Stimulated activated CD4-positive, alpha-beta T cell treated with anti-CD3 and anti-CD28 coated beads, Interleukin-1b, Interleukin-23, amount 100 ng/mL, for 4 hours (primary cell): ENCODE results near the gene WDR33.

Experiments
- DNase-seq, 2 donors: peaks; one replicate each; pipeline ENCODE4 v3.0.0-alpha.2; 2020; ENCODE audit warnings: low read depth in 2 of 2

The WDR33 gene

GRCh38 chr2:127672341-127673224 lies 138.4 kb downstream of the WDR33 start:
- no peak for DNase-seq

DNA sequence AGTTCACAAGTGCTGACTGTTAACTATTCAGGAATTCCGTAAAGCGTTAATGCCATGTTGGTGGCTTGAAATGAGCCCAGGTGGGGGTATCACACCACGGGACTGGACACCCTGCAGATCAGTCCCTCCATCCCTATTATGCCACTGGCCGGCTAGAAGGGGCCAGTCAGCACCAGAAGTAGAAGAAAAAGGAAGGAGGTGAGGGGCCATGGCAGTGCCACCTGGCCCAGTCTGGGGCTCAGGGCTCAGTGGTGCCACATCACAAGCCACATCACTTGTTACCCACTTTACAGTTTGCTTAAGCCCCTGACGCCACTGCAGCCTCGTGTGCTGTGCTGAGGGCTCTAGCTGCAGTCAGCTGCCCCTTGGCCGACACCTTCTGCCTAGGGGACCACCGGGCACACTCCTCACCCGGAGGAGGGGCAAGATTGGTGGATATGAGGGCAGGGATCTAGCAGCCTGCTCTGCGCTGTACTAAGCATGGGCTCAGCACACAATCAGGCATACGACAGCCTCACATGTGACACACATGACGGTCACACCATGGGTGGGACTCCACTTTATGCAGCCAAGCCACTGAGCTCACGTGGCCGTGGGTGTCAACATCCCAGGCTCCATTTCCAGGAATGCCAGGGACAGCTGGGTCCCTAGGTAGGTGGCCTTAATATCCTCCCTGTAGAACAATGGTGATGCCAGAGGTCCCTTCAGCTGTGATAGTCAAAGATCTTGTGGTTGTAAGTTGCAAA lies 139.2 kb downstream of the WDR33 start:
- no peak for DNase-seq

DNA sequence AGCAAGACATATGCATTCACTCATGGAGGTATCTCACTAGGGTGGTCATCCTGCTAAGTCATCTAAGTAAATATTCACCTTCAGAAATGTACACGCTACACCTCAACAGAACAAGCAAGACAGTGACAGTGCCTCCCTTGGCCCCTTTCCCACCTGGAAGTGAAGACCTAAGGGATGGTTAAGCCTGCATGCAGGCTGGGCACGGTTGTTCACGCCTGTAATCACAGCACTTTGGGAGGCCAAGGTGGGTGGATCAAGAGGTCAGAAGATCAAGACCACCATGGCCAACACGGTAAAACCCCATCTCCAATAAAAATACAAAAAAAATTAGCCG lies 140.0 kb downstream of the WDR33 start:
- DNase-seq, result no peak

DNA sequence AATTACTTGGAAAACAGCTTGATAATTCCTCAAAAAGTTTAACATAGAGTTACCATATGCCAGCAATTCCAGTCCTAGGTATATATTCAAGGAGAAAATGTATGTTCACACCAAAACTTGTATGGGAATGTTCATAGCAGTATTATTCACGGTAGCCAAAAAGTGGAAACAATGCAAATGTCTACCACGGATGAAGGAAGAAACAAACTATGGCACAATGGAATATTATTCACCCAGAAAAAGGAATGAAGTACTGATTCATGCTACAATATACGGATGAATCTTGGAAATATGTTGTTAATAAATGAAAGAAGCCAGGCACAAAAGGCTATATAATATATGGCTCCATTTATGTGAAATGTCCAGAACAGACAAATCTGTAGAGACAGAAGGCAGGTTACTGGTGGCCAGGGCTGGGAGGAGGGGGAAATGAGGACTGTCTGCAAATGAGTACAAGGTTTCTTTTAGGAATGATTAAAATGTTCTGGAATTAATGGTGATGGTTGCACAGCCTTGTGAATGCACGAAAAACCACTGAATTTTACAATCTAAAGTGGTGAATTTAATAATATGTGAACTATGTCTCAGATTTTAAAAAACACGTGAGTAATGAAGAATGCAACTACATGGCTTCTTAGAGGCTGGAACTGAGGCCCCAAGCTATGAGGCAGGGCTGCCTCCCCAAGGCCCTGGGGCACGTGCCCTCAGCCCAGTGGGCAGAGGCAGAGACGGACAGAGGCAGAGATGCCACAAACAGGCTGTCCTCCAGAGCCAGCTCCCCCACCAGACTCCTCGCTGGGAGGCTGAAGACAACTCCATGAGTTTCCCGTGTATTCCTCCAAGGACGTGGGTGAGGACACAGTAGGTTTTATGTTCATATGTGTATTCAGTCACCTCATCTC lies 140.7 kb downstream of the WDR33 start:
- DNase-seq, result no peak

GRCh38 chr2:127669056-127669455 lies 141.9 kb downstream of the WDR33 start:
- no peak for DNase-seq

- DNase-seq, result no peak
Measured at GRCh38 chr2:127665267-127665893, 145.6 kb downstream of the WDR33 start.

GRCh38 chr2:127664895-127665225 lies 146.1 kb downstream of the WDR33 start:
- DNase-seq, result no peak

DNA sequence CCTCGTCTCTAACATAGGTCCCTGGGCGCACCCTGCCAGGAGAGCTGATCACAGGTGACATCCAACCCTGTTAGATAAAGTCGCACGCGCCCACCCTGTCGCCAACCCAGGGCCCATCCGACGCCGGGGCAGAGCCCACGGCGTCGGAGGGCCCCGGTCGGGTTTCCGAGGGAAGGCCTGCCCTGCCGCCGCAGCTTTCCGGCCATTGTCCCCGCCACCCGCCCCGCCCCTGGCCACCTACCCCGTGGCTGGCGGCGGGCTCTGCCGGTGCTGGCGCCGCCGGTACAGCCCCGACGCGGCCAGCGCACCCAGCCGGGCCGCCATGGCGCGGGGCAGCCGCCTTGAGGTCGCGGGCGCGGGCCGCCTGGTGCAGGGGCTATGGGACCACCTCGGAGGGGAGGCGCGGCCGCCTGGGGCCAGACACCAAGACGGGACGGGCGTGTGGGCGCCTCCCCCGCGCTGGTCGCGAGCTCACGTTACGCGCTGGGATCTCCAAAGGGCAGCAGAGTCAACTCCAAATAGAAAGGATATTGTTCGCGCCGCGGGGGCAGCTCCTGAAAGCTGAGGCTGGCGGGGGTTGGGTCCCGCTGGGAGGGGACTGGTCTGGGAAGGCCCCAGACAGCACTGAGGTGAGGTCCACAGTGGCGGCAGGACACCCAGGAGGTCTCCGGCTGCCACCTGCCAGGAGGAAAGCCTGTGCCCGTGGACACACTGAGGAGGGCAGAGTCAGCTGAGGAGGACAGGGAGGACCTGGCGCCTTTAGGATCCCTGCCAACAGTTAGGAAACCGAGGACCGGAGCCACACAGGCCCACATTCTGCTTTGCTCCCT lies 146.7 kb downstream of the WDR33 start:
- no peak for DNase-seq

- DNase-seq, result no peak
Measured at GRCh38 chr2:127663566-127664064, 147.4 kb downstream of the WDR33 start.

- DNase-seq, result no peak
Measured at GRCh38 chr2:127662937-127663565, 147.9 kb downstream of the WDR33 start.

DNA sequence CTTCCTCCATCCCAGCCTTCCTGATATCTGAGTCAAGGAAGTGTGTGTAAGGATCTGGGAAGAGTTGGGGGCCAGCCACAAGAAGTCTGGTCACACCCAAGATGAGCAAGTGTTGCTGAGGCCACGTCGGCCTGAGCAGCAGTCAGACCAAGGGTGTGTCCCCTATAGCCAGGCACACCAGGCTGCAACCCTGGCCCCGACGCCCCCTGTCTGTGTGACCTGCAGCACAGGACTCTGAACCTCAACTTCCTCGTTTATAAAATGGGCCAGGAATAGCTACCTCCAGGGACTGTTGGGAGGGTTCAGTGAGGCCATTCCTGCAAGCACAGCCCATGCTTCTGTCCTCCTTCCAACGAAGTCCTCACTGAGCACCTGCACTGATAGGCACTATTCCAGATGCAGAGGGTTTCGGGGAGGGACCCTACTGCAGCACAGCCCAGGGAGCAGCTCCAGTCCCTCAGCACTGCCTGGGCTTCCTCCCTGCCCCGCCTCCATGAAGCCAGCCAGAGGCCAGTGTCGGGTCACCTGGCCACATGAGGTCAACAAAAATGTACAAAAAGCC lies 148.9 kb downstream of the WDR33 start:
- no peak for DNase-seq

- no peak for DNase-seq
Measured at GRCh38 chr2:127661072-127661649, 149.8 kb downstream of the WDR33 start.

GRCh38 chr2:127660291-127660578 lies 150.7 kb downstream of the WDR33 start:
- no peak for DNase-seq

DNA sequence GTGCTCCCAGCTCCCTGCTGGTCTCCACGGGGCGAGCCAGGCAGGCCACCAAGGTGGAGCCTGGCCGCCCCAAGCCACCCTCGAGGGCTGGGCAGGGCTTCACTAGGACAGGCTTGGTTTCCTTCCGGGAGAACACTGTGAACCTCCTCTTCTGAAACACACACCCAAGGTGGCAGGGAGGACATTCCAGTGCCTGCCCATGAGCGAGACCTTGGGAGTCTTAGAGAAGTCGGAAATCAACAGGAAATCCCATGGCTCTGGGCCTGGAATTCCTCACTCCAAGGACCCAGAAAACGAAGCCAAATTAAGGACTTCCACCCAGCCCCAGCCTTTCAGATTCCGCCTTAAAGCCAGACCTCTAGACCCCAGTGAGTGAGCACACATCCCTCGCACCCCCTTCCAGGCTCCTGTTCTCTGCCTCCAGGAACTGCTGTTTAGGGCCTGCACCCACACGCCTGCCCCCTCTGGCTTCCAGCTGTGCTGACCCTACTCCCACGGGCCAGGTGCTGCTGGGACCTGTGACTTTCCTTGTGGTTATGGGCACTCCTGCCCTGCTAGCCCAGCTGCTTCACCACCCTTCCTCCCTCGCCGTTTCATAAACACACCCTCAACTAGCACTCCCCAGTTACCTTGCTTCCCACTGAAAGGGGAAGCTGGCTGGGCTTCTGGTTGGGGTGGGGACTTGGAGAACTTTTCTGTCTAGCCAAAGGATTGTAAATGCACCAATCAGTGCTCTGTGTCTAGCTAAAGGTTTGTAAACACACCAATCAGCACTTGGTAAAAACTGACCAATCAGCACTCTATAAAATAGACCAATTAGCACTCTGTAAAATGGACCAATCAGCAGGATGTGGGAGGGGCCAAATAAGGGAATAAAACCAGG lies 151.3 kb downstream of the WDR33 start:
- DNase-seq, result no peak

GRCh38 chr2:127658641-127659407 lies 152.1 kb downstream of the WDR33 start:
- DNase-seq, result no peak

DNA sequence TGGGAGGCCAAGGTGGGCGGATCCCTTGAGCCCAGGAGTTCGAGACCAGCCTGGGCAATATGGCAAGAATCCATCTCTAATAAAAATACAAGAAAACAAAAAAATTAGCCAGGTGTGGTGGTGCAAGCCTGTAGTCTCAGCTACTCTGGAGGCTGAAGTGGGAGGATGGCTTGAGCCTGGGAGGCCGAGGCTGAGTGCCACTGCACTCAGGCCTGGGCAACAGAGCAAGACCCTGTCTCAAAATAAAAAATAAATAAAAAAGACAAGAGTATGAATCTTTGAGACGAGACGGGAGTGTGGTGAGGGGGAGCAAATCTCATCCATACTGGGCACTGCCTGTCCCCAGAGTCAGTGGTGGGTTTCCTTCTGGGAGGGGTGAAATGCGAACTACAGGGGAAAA lies 152.8 kb downstream of the WDR33 start:
- no peak for DNase-seq

- DNase-seq, result no peak
Measured at GRCh38 chr2:127657232-127657595, 153.8 kb downstream of the WDR33 start.
